SJSA1 (cell line): ENCODE data around the gene IFI27. TPM values are rescaled to one million over a fixed set of nuclear protein-coding genes. Genes with fewer than 3 reads are reported as not detected.

ENCODE experiments used
- DNase-seq, 2 experiments: peaks; one replicate each; pipeline ENCODE4 v3.0.0-alpha.2; 2015 to 2020; ENCODE audit warnings: low spot score in 2 of 2, low read depth in 1 of 2
- H3K27ac ChIP-seq: fragments of 250-450 bp; sonication (Bioruptor Pico); 2 replicates; pipeline ENCODE4 v1.5.1; 2020; ENCODE audit warnings: mild to moderate bottlenecking, moderate library complexity
- H3K27me3 ChIP-seq: fragments of 250-450 bp; sonication (Bioruptor Pico); replicated peaks from 2 replicates; pipeline ENCODE4 v1.5.1; 2020; ENCODE audit warnings: mild to moderate bottlenecking, moderate library complexity
- H3K36me3 ChIP-seq: fragments of 250-450 bp; sonication (Bioruptor Pico); 2 replicates; pipeline ENCODE4 v1.5.1; 2020; ENCODE audit warnings: mild to moderate bottlenecking
- H3K4me1 ChIP-seq: fragments of 250-450 bp; sonication (Bioruptor Pico); replicated peaks from 2 replicates; pipeline ENCODE4 v1.6.1; 2021; ENCODE audit warnings: mild to moderate bottlenecking
- H3K4me3 ChIP-seq: fragments of 250-450 bp; sonication (Bioruptor Pico); 2 replicates; pipeline ENCODE4 v1.5.1; 2020; ENCODE audit warnings: mild to moderate bottlenecking
- H3K9me3 ChIP-seq: fragments of 250-450 bp; sonication (Bioruptor Pico); replicated peaks from 2 replicates; pipeline ENCODE4 v1.5.1; 2020; ENCODE audit warnings: mild to moderate bottlenecking
- total RNA-seq: library from RNA; depleted of rRNA; stranded (reverse); fragments of >200 nt; shearing (Covaris generic); gene quantifications from 2 replicates; pipeline ENCODE4 v1.2.3, GENCODE V29; 2014

The IFI27 gene
- total RNA-seq, 1 experiment from 2014 or later, result 267 TPM

DNA sequence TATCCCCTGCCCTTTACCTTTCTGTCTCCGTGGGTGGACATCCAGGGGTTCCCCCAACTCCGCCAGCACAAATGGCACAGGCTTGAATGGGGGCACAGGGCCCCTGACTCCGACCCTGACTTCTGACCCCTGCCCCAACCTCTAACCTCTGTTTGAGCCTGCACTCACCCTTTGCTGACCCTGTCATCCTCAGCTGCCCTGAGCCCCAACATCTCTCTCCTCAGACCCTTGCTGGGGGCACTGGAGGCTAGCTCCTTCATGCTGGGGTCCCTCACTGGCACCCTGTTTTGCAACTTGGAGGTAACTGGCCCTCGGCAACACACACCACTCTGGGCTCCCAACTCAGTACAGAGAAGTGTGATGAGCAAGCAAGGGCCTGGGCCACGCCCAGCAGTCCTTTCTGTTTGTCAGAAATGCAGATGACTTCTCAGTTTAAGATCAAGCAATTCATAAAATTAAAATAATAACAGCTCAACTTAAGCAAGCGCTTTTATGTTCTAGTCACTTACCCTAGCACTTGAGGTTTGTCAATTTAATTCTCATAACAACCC, 2.1 kb downstream of the IFI27 start:
- H3K9me3 ChIP-seq, result no peaks in the 10 kb centered on the region
- H3K27ac ChIP-seq, result no peak overlapping the region
- DNase-seq, result no peak
- no peaks in the 10 kb centered on the region for H3K36me3 ChIP-seq
- peaks cover 19% of the 10 kb centered on the region for H3K4me1 ChIP-seq
- H3K27me3 ChIP-seq, result no peaks in the 10 kb centered on the region
- H3K4me3 ChIP-seq, result no peak overlapping the region

DNA sequence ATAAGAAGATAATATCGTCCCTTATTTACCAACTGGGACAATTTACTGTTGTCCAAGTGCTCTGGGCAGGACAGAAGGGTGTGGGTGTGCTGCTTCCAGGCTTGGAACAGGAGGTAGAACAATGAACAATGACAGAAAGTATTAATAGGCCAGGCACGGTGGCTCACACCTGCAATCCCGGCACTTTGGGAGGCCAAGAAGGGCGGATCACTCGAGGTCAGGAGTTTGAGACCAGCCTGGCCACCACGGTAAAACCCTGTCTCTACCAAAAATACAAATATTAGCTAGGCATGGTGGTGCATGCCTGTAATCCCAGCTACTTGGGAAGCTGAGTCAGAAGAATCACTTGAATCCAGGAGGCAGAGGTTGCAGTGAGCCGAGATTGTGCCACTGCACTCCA, 2.5 kb downstream of the IFI27 start:
- DNase-seq, result no peak

DNA sequence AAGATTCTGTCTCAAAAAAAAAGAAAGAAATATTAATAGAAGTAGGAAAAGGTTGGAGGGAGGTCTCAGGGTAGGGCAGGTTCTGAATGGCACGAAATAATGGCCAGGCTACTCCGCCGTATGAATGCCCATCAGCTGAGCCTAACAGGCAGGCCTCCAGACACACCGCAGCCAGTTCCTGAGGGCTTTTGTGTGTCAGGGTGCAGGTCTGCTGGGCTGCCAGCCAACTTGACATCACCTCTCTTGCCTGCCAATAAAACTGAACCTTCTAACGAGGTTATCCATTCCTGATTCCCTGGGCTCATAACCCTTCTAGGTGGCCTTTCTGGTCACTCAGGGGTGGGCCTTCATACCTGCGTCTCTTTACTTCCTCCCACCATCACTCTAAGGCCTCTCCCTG, 3.0 kb downstream of the IFI27 start:
- H3K4me3 ChIP-seq, result no peak overlapping the region
- H3K4me1 ChIP-seq, result peaks cover 19% of the 10 kb centered on the region
- no peaks in the 10 kb centered on the region for H3K27me3 ChIP-seq
- no peak for DNase-seq
- no peaks in the 10 kb centered on the region for H3K36me3 ChIP-seq
- no peaks in the 10 kb centered on the region for H3K9me3 ChIP-seq
- no peak overlapping the region for H3K27ac ChIP-seq

More for the DNA sequence above, 2.5 kb downstream of the IFI27 start:
- no peaks in the 10 kb centered on the region for H3K27me3 ChIP-seq
- no peaks in the 10 kb centered on the region for H3K9me3 ChIP-seq
- no peak overlapping the region for H3K27ac ChIP-seq
- peaks cover 19% of the 10 kb centered on the region for H3K4me1 ChIP-seq
- no peak overlapping the region for H3K4me3 ChIP-seq
- no peaks in the 10 kb centered on the region for H3K36me3 ChIP-seq

DNA sequence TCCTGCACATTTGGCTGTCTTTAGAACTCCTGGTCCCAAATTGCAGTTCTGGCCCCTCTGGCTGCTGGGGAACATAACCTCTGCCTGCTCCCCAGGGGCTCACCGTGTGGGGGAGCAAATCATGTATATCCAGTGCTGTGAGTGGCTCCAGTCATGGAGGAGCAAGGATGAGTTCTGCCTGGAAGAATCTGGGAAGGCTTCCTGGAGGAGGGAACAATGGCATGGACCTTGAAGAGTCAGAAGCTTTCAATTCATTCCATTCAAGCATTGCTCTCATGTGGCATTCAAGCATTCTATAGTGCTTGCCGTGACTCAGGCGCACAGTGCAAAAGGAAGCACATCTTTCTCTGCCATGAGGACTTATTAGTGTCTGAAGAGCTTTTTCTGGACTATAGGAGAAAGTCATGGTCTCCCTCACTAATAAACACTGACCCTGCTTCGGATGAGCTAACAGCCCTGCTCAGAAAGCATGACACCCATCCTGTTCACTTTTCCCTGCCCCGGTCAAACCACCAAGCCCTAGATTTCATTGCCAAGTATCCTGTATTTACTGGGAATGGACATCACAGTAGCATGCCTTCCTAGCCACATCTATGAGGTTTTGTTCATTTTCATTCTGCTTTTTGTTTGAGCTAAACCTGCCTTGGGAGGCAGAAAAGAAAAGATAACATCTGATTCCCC, 3.5 kb downstream of the IFI27 start:
- no peak overlapping the region for H3K27ac ChIP-seq
- no peaks in the 10 kb centered on the region for H3K27me3 ChIP-seq
- DNase-seq, result no peak
- H3K4me3 ChIP-seq, result no peak overlapping the region
- H3K36me3 ChIP-seq, result no peaks in the 10 kb centered on the region
- peaks cover 19% of the 10 kb centered on the region for H3K4me1 ChIP-seq
- H3K9me3 ChIP-seq, result no peaks in the 10 kb centered on the region

DNA sequence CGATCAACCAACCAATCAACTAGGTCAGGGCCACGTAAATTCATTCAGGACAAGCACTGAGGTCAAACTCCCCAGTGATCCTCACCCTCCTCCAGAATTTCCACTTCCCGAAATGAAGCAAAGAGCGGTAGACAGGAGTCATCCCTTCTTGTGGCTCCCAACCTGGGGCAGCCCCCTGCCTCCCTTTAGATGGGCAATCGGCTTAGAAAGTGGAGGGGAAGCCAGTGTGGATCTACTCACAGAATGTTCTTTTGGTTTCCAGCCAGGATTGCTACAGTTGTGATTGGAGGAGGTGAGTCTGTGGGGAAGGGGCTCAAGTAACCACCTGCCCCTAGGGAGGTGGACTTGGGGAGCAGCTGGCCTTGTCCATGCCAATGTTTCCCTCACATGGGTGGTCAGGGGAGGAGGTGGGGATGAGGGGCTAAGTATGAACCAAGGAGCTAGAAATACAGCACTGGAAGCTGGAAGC, 4.1 kb downstream of the IFI27 start:
- DNase-seq, result no peak
- Histone ChIP-seq H3K4me3 (no peak overlapping the region), H3K9me3 (no peaks in the 10 kb centered on the region), H3K27me3 (no peaks in the 10 kb centered on the region), H3K27ac (no peak overlapping the region), H3K36me3 (no peaks in the 10 kb centered on the region), H3K4me1 (peaks cover 19% of the 10 kb centered on the region)

DNA sequence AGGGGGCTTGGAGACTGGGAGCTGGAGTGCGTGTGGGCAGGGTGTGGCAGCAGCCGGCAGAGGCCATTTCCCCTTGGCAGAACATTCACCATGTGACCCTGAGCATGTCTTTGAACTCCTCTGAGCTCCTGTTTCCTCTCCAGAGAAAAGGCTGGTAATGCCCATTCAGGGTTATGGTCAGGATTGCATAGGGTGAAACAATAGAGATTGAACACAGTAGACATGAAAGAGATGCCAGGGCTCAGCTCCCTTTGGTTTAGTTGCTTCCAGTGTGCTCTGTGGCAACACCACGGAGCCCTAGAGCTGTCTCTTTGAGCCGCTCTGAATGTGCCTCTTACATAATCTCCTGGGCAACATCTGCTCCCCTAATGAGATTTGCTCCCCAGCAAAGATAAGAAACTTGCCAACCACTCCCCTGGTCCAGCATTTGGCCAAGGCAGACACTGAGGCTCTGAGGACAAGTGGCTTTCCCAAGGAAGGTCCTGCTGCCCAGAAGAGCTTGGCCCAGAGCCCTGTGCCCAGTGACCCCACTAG, 4.6 kb downstream of the IFI27 start:
- Histone ChIP-seq H3K9me3 (no peaks in the 10 kb centered on the region), H3K27me3 (no peaks in the 10 kb centered on the region), H3K36me3 (no peaks in the 10 kb centered on the region), H3K27ac (no peak overlapping the region), H3K4me1 (peaks cover 17% of the 10 kb centered on the region), H3K4me3 (no peak overlapping the region)
- no peak for DNase-seq

DNA sequence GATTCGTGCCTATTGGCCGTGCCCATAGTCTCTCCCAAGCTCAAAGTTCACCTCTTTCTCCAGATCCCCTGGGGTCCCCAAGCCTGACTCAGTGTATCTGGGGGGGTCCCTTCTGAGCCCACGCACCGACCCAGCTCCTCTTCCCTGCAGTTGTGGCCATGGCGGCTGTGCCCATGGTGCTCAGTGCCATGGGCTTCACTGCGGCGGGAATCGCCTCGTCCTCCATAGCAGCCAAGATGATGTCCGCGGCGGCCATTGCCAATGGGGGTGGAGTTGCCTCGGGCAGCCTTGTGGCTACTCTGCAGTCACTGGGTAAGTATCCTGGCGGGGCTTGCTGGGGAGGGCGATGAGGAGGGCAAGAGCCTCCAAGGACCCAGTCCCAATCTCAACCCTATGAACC, 5.1 kb downstream of the IFI27 start:
- Histone ChIP-seq H3K36me3 (no peaks in the 10 kb centered on the region), H3K27ac (no peak overlapping the region), H3K4me3 (no peak overlapping the region), H3K9me3 (no peaks in the 10 kb centered on the region), H3K27me3 (no peaks in the 10 kb centered on the region), H3K4me1 (peaks cover 16% of the 10 kb centered on the region)
- no peak for DNase-seq

DNA sequence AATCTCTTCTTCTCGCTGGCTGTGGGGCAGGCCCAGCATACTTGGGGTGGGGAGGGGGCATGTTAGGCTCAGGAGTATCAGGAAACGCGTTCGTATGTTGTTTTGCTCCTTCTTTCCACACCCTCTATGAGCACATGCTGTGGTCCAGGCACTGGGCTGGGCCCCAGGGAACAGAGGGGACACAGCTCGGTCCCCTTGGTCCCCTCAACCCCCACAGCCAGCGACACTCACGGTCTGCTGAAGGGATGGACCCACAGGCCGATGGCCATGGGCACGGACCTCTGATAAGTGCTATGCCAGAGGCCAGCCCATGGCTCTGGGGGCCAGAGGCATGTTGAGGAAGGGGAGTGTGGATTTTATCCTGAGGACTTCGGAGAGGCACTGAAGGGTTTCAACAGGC, 6.2 kb downstream of the IFI27 start:
- no peak overlapping the region for H3K27ac ChIP-seq
- no peaks in the 10 kb centered on the region for H3K36me3 ChIP-seq
- no peaks in the 10 kb centered on the region for H3K27me3 ChIP-seq
- no peak overlapping the region for H3K4me3 ChIP-seq
- peaks cover 16% of the 10 kb centered on the region for H3K4me1 ChIP-seq
- no peaks in the 10 kb centered on the region for H3K9me3 ChIP-seq
- no peak for DNase-seq

DNA sequence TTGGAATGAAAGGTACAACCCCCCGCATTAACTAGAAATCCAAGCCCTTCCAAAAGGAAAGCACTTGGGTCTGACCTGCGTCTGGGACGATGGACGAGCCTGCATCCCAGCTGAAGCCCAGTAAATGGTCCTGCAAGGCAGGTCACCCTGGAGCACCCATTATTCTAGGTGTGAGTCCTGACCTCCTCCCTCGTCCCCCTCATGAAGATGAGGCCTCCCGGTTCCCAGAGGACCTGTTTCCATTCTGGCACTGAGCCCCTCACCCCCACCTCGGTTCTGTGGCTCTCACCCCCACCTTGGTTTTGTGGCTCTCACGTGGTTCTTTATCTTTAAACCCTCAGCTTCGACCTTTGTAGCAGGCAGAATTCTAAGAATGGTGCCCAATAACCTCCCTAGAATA, 7.3 kb downstream of the IFI27 start:
- Histone ChIP-seq H3K27ac (no peak overlapping the region), H3K9me3 (no peaks in the 10 kb centered on the region), H3K36me3 (no peaks in the 10 kb centered on the region), H3K4me1 (peaks cover 13% of the 10 kb centered on the region), H3K4me3 (no peak overlapping the region), H3K27me3 (no peaks in the 10 kb centered on the region)
- DNase-seq, result no peak

DNA sequence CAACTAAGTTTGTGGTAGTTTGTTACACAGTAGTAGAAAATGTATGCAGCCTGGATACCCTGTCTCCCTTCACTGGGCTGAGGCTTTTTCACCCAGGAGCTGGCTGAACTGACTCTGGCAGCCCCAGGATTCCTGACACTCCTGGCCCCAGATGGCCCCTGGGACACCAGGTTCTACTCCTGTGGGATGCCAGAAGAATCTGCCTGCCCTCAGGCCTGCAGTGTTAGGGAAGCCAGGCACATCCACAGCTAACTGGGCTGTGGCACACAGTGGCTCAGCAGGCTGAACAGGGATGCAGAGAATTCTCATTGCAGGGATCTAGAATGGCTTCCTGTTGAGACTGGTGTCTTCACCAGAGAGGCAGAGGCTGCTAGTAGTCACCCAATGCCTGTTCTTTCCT, 8.5 kb downstream of the IFI27 start:
- H3K27me3 ChIP-seq, result no peaks in the 10 kb centered on the region
- H3K27ac ChIP-seq, result no peak overlapping the region
- H3K4me3 ChIP-seq, result no peak overlapping the region
- no peaks in the 10 kb centered on the region for H3K36me3 ChIP-seq
- no peaks in the 10 kb centered on the region for H3K9me3 ChIP-seq
- peaks cover 13% of the 10 kb centered on the region for H3K4me1 ChIP-seq
- DNase-seq, result no peak

DNA sequence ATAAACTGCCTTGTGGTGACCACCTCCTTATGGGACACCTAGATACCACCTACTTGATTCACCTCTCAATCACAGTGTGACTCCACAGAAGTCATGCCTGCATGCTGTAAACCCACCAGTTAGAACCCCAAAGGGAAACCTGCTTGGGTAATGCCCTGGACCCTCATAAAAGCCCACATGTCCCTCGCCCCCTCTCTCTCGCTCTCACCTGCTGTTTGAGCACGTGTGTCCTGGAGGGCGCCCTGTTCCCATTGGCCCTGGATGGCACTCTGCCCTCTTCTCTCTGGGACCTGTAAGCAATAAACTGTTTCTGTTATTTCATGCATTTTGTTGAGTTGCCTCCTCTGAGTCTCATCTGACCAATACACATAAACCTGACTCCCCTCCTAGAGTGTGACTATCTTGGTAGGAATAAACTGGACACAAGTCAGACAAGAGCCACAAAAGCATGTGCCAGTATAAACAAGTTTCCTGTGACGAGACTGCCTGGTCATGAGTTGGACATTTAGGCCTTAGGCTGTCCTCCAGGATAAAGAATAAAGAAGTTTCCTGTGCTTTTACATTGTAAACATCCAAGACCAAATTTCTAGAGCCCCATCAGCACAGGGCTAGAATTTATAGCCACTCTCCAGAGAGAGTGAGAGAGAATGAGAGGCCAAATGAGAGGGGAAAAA, 10.3 kb downstream of the IFI27 start:
- H3K27me3 ChIP-seq, result no peaks in the 10 kb centered on the region
- peaks cover 13% of the 10 kb centered on the region for H3K4me1 ChIP-seq
- 0 out of 2 replicates have a peak overlapping the region, but pooled peaks have one; percentile 9 for H3K27ac ChIP-seq
- no peaks in the 10 kb centered on the region for H3K9me3 ChIP-seq
- peak in 1 of 2 experiments; percentile 48 for DNase-seq
- H3K4me3 ChIP-seq, result no peak overlapping the region
- H3K36me3 ChIP-seq, result no peaks in the 10 kb centered on the region

DNA sequence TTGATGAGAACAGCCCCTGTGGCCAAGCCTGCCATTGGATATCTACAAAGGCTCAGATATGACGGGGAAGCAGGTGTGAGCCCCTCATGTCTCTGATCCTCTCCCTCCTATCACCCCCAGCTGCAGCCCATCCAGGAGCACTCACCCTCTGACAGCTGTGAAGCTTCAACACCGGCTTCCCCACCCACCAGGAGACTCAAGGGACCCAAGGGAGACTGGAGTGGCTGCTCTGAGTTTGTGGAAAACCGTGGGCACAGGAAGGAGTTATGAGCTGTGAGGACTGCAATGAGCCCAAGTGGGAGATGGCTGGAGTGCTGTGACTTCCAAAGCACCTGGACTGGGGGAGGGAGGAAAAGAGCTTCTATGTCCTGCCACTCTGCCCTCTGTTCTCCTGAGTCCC, 10.9 kb downstream of the IFI27 start:
- Histone ChIP-seq H3K4me1 (peaks cover 13% of the 10 kb centered on the region), H3K27me3 (no peaks in the 10 kb centered on the region), H3K9me3 (no peaks in the 10 kb centered on the region), H3K27ac (0 out of 2 replicates have a peak overlapping the region, but pooled peaks have one; percentile 9), H3K36me3 (no peaks in the 10 kb centered on the region), H3K4me3 (no peak overlapping the region)
- DNase-seq, result no peak

DNA sequence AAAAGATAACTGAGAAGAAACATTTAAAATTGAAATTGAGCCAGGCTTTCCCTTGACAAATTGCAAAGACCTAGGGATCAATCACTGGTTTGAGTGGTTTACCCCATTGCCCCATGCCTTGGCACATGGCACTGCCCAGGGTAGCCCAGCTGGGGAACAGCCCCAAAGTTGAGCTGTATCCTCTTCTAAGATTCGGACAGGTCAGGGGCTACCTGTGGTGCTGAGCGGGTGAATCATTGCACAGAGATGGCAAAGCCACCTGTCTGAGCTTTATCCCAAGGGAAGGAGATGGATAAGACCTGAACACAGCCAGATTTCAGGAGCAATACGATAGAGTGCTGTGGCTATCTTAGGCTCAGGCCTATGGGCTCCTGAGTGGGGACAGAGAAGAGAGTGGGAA, 11.9 kb downstream of the IFI27 start:
- Histone ChIP-seq H3K9me3 (no peaks in the 10 kb centered on the region), H3K36me3 (no peaks in the 10 kb centered on the region; the same call in none of the 2 replicates), H3K27me3 (no peaks in the 10 kb centered on the region), H3K27ac (no peak overlapping the region), H3K4me1 (peaks cover 13% of the 10 kb centered on the region), H3K4me3 (no peak overlapping the region)
- DNase-seq, result peak in 1 of 2 experiments; percentile 5

DNA sequence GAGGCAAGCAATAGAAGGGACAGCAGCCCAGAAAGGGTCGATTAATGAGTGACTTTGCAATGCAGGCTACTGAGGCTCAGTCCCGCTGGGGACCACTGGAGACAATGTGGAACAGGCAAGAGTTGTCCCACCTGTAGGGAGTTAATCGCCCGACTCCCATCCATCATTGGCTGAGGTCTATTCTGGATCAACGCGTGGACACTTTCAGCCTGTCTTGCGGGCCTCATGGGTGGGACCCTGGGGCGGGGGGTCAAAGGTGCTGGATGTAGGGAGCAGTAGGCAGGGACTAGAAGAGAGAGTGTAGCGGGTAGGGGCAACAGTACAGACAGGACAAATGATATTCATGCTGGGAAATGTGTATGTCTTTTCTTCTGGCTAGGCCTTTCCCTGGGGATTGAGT, 12.8 kb downstream of the IFI27 start:
- Histone ChIP-seq H3K9me3 (no peaks in the 10 kb centered on the region), H3K4me1 (peaks cover 13% of the 10 kb centered on the region), H3K27me3 (no peaks in the 10 kb centered on the region), H3K27ac (no peak overlapping the region), H3K36me3 (peaks cover 3% of the 10 kb centered on the region), H3K4me3 (no peak overlapping the region)
- DNase-seq, result peak in 1 of 2 experiments; percentile 27
